Fibroblast of lung (primary cell): ENCODE measurements around the gene CACNA1A.

ENCODE experiments used
- CTCF ChIP-seq, 2 donors: IDR thresholded peaks in 1 of 2; conservative IDR thresholded peaks in 1 of 2; 1 replicate in 1 of 2; 2 replicates in 1 of 2; pipeline ENCODE4 v1.5.1; 2011 to 2012; ENCODE audit warnings: low read length in 2 of 2, control low read depth in 1 of 2, inconsistent platforms in 1 of 2, low read depth in 1 of 2, mild to moderate bottlenecking in 1 of 2
- EZH2 ChIP-seq: IDR thresholded peaks from 2 replicates; pipeline ENCODE4 v1.5.1; 2012; ENCODE audit warnings: low read length, control low read depth, mild to moderate bottlenecking; ENCODE audit errors: missing control alignments

- TF ChIP-seq CTCF (conservative IDR thresholded peaks at IDR 0.05 in 1 of 2, IDR thresholded peaks at IDR 0.05 in 1 of 2; ENCODE audit: low read depth in 1 of 2, low read length in 2 of 2) (no peak), EZH2 (no peak)
Measured at GRCh38 chr19:13209484-13210338, 296.6 kb downstream of the CACNA1A start.
